Ishikawa (cell line): ENCODE data around the gene LRRC8D.

Experiments
- CEBPB ChIP-seq: IDR thresholded peaks from 2 replicates; pipeline ENCODE4 v1.6.1; 2012
- CREB1 ChIP-seq: IDR thresholded peaks from 2 replicates; pipeline ENCODE4 v1.6.1; 2012; ENCODE audit warnings: low read depth
- EGR1 ChIP-seq: IDR thresholded peaks from 2 replicates; pipeline ENCODE4 v1.6.1; 2012
- EP300 ChIP-seq: IDR thresholded peaks from 2 replicates; pipeline ENCODE4 v1.6.1; 2012; ENCODE audit warnings: borderline replicate concordance
- FOXM1 ChIP-seq: IDR thresholded peaks from 2 replicates; pipeline ENCODE4 v1.6.1; 2012; ENCODE audit warnings: low read depth, borderline replicate concordance
- MAX ChIP-seq: IDR thresholded peaks from 2 replicates; pipeline ENCODE4 v1.6.1; 2012
- NFIC ChIP-seq: IDR thresholded peaks from 2 replicates; pipeline ENCODE4 v1.6.1; 2012
- RAD21 ChIP-seq: IDR thresholded peaks from 2 replicates; pipeline ENCODE4 v1.6.1; 2012; ENCODE audit warnings: low read depth
- TAF1 ChIP-seq: IDR thresholded peaks from 2 replicates; pipeline ENCODE4 v1.6.1; 2012; ENCODE audit warnings: low read depth, mild to moderate bottlenecking
- TCF12 ChIP-seq: IDR thresholded peaks from 2 replicates; pipeline ENCODE4 v1.6.1; 2012; ENCODE audit warnings: low read depth
- TEAD4 ChIP-seq: IDR thresholded peaks from 2 replicates; pipeline ENCODE4 v1.6.1; 2012
- YY1 ChIP-seq: IDR thresholded peaks from 2 replicates; pipeline ENCODE4 v1.6.1; 2012; ENCODE audit warnings: low read depth
- ZBTB7A ChIP-seq: IDR thresholded peaks from 2 replicates; pipeline ENCODE4 v1.6.1; 2012; ENCODE audit warnings: low read depth
- TF ChIP-seq, protein P1 (sequence below): IDR thresholded peaks from 2 replicates; pipeline ENCODE4 v1.6.1; 2012
- TF ChIP-seq, protein P2 (sequence below): IDR thresholded peaks from 2 replicates; pipeline ENCODE4 v1.6.1; 2012; ENCODE audit warnings: low read depth, mild to moderate bottlenecking

The LRRC8D gene

GRCh38 chr1:89953131-89953626 is 132.3 kb downstream of the LRRC8D start:
- TF ChIP-seq NFIC (peak; percentile 65), TEAD4 (peak; percentile 65), EP300 (peak; percentile 74; the same call in 1 of the 2 replicates), TCF12 (peak; percentile 75), FOXM1 (peak; percentile 62; the same call in 1 of the 2 replicates), TAF1 (no peak), CEBPB (peak; percentile 75), RAD21 (peak; percentile 67)
- TF ChIP-seq, protein P1, sequence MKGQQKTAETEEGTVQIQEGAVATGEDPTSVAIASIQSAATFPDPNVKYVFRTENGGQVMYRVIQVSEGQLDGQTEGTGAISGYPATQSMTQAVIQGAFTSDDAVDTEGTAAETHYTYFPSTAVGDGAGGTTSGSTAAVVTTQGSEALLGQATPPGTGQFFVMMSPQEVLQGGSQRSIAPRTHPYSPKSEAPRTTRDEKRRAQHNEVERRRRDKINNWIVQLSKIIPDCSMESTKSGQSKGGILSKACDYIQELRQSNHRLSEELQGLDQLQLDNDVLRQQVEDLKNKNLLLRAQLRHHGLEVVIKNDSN = peak; percentile 42; the same call in 1 of the 2 replicates
- TF ChIP-seq, protein P2, sequence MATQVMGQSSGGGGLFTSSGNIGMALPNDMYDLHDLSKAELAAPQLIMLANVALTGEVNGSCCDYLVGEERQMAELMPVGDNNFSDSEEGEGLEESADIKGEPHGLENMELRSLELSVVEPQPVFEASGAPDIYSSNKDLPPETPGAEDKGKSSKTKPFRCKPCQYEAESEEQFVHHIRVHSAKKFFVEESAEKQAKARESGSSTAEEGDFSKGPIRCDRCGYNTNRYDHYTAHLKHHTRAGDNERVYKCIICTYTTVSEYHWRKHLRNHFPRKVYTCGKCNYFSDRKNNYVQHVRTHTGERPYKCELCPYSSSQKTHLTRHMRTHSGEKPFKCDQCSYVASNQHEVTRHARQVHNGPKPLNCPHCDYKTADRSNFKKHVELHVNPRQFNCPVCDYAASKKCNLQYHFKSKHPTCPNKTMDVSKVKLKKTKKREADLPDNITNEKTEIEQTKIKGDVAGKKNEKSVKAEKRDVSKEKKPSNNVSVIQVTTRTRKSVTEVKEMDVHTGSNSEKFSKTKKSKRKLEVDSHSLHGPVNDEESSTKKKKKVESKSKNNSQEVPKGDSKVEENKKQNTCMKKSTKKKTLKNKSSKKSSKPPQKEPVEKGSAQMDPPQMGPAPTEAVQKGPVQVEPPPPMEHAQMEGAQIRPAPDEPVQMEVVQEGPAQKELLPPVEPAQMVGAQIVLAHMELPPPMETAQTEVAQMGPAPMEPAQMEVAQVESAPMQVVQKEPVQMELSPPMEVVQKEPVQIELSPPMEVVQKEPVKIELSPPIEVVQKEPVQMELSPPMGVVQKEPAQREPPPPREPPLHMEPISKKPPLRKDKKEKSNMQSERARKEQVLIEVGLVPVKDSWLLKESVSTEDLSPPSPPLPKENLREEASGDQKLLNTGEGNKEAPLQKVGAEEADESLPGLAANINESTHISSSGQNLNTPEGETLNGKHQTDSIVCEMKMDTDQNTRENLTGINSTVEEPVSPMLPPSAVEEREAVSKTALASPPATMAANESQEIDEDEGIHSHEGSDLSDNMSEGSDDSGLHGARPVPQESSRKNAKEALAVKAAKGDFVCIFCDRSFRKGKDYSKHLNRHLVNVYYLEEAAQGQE = no peak

DNA sequence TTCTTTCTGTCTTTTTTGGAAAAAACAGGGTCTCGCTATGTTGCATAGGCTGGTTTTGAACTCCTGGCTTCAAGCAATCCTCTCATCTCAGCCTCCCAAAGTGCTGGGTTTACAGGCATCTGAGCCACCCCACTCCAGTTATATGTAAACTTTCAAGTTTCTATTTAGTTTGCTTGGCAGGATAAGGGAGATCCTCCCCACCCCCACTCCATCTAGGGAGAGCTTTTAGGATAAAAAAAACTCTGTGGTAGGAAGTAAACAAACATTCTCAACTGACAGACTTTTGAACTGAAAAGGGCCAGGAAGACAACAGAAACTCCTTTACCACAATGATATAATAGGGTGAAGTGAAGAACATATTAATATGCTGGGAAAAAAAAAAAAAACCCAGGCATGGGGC is 133.1 kb downstream of the LRRC8D start:
- TF ChIP-seq TAF1 (no peak), MAX (no peak), ZBTB7A (no peak), RAD21 (no peak), CREB1 (no peak), TEAD4 (no peak), EP300 (no peak), EGR1 (no peak), TCF12 (no peak), YY1 (no peak), CEBPB (no peak), NFIC (no peak), FOXM1 (no peak)
- TF ChIP-seq, protein P2 = no peak
- TF ChIP-seq, protein P1 = no peak

- TF ChIP-seq, protein P1 = no peak
- TF ChIP-seq TEAD4 (no peak), EGR1 (no peak), MAX (no peak), EP300 (no peak), NFIC (no peak), RAD21 (no peak), TCF12 (no peak), TAF1 (no peak), ZBTB7A (no peak), FOXM1 (no peak), CEBPB (no peak)
- TF ChIP-seq, protein P2 = no peak
These were observed 133.6 kb downstream of the LRRC8D start for GRCh38 chr1:89954401-89954800.
